Measurements from ENCODE around the gene IPP.

The IPP gene

GRCh38 chr1:45656573-45657226, 93.8 kb downstream of the IPP start:
- in situ Hi-C loops (cut with HindIII; ENCODE audit: low pct_ligation_motif_present, low sequenced_read_pairs) = no loop called here
- no peak overlapping the region for H3K27ac ChIP-seq
- H3K27me3 ChIP-seq (replicated peaks) = no peaks in the 10 kb centered on the region
- H3K36me3 ChIP-seq (replicated peaks) = peaks cover 54% of the 10 kb centered on the region
- no peak overlapping the region for H3K4me3 ChIP-seq (ENCODE audit: low read depth, low read length)
- DNase-seq = no peak
- no peak for TF ChIP-seq CTCF (IDR thresholded peaks at IDR 0.05; ENCODE audit: low read depth, low read length, missing control alignments)

GRCh38 chr1:45654540-45655280, 95.7 kb downstream of the IPP start:
- peaks cover 65% of the 10 kb centered on the region for H3K36me3 ChIP-seq (replicated peaks)
- in situ Hi-C loops (cut with HindIII; ENCODE audit: low pct_ligation_motif_present, low sequenced_read_pairs) = no loop called here
- H3K4me3 ChIP-seq (ENCODE audit: low read depth, low read length) = no peak overlapping the region
- no peaks in the 10 kb centered on the region for H3K27me3 ChIP-seq (replicated peaks)
- no peak overlapping the region for H3K27ac ChIP-seq
- DNase-seq = no peak
- no peak for TF ChIP-seq CTCF (IDR thresholded peaks at IDR 0.05; ENCODE audit: low read depth, low read length, missing control alignments)
